OCI-LY7 (cell line): ENCODE results near the gene METTL8.

Experiments used
- EZH2phosphoT487 ChIP-seq: fragments of 200-600 bp; sonication (generic); IDR thresholded peaks from 2 replicates; pipeline ENCODE4 v1.6.1; 2018; ENCODE audit warnings: low read depth, borderline replicate concordance, mild to moderate bottlenecking, mixed run types, antibody characterized with exemption, low read length, moderate library complexity, mixed read lengths
- TF ChIP-seq, protein P1 (sequence below): fragments of 200-600 bp; sonication (generic); conservative IDR thresholded peaks from 2 replicates; pipeline ENCODE4 v1.5.1; 2014; ENCODE audit warnings: mild to moderate bottlenecking, antibody characterized with exemption, low read length, moderate library complexity, mixed read lengths

DNA sequence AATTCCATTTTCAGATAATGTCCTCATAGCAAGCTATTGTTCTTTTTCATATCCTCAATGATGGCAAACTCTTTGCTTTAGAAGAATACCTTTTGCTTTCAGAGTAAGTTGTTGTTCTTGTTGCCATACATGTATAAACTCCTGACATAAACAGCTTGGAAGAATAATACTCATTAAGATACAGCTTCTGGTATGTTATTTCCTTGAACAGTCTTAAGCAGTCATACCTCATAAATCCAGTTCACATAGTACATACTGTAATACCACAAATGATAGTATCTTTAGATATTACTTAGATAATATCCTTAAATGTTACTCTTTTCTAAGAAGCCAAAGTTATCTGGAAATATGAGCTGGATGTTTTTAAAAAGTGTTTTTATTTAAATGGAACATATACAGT, 23.2 kb downstream of the METTL8 start:
- no peak for TF ChIP-seq EZH2phosphoT487
- TF ChIP-seq, protein P1, sequence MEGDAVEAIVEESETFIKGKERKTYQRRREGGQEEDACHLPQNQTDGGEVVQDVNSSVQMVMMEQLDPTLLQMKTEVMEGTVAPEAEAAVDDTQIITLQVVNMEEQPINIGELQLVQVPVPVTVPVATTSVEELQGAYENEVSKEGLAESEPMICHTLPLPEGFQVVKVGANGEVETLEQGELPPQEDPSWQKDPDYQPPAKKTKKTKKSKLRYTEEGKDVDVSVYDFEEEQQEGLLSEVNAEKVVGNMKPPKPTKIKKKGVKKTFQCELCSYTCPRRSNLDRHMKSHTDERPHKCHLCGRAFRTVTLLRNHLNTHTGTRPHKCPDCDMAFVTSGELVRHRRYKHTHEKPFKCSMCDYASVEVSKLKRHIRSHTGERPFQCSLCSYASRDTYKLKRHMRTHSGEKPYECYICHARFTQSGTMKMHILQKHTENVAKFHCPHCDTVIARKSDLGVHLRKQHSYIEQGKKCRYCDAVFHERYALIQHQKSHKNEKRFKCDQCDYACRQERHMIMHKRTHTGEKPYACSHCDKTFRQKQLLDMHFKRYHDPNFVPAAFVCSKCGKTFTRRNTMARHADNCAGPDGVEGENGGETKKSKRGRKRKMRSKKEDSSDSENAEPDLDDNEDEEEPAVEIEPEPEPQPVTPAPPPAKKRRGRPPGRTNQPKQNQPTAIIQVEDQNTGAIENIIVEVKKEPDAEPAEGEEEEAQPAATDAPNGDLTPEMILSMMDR = no peak
